Urinary bladder (tissue), 4 donors: ENCODE data around the gene CCDC97. TPM values are rescaled to one million over a fixed set of nuclear protein-coding genes. Genes with fewer than 3 reads are reported as not detected.
A peak's percentile ranks its signal among the peaks of the same experiment; 100 is the strongest.
"Not testable (repeated sequence)": the region's sequence is repeated elsewhere in the genome, so short reads cannot be mapped to it uniquely, and the experiment has no call there.

ENCODE experiments used
- DNase-seq: peaks from one replicate; pipeline ENCODE4 v3.0.0-alpha.2; 2015; ENCODE audit errors: extremely low spot score
- H3K27ac ChIP-seq: one replicate; pipeline ENCODE4 v1.5.1; 2013; ENCODE audit warnings: low read depth, mild to moderate bottlenecking, moderate library complexity
- H3K36me3 ChIP-seq: one replicate; pipeline ENCODE4 v1.6.1; 2013; ENCODE audit warnings: mild to moderate bottlenecking, moderate library complexity; ENCODE audit not compliant: insufficient read depth
- H3K4me1 ChIP-seq: one replicate; pipeline ENCODE4 v1.6.1; 2013; ENCODE audit warnings: mild to moderate bottlenecking, moderate library complexity; ENCODE audit not compliant: insufficient read depth
- H3K4me3 ChIP-seq: one replicate; pipeline ENCODE4 v1.5.1; 2013; ENCODE audit warnings: low read depth, low read length
- WGBS: extraction: QIAGEN DNeasy Blood & Tissue Kit; methylation state at CpG from one replicate; pipeline ENCODE4 v1.1.7; 2013; 5-methylcytosine and 5-hydroxymethylcytosine counted together
- polyA plus RNA-seq: library from polyadenylated mRNA; stranded (reverse); fragments of 200-250 nt; gene quantifications from one replicate; pipeline ENCODE4 v1.2.3, GENCODE V29; 2013
- total RNA-seq: library from RNA; depleted of rRNA; stranded (reverse); fragments of >200 nt; gene quantifications from one replicate; pipeline ENCODE4 v1.2.3, GENCODE V29; 2014
- donor health status: healthy with polysubstance abuse.
- donor health status: healthy.

Gene CCDC97
- total and polyA plus RNA-seq, 2 donors, result 7.2 to 18.0 TPM

DNA sequence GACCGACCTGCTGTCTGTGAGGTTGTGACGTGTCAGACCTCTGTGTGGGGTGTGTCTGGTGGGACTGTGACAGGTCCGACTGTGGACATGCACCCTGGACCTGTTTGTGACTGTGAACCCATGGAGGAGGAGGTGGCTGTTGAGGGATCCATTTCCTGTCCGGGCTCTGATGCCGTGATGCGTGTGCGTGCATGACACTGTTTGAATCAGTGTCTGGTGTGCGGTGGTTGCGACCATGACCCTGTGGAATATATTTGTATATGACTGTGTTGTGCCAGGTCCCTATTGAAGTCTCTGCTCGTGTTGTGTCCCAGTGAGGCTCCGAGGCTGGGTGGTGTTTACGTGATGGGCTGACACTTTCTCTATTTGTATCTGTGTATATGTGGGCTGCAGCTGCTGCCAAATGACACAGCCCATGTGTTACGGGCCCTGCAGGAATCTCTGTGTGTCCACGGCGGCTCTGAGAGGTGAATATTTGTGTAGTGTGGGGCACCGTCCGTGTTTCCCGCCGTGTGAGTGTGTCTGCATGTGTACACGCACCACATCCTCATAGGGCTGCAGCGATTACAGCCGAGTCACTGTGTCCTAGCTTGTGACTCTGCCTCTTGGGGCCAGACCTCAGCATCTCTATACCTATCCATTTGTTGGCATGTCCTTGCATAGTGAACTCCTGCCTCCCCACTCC lies 18.3 kb downstream of the CCDC97 start:
- Histone ChIP-seq H3K27ac (peak overlapping the region; percentile 66), H3K36me3 (no peaks in the 10 kb centered on the region), H3K4me3 (no peak overlapping the region), H3K4me1 (no peaks in the 10 kb centered on the region)
- WGBS, result 55% methylated on average over 22 of the region's 22 CpGs
- no peak for DNase-seq

DNA sequence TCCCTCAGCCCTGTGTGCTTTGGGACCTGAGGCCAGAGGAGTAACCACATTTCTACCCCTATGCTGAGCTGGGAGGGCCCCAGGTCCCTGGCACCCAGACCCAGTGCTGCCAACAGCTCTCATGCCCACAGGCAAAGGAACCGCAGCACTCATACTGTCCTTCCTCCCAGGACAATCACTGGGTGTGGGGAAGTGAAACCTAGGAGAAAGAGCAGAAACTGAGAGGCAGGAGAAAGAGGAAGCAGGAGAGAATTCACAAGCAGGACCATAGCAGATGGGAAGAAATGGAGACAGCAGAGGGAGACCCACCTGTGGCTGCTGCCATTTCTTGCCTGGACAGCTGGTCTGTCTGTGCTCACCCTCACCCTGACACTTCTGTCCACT lies 18.9 kb downstream of the CCDC97 start:
- WGBS, result 81% methylated on average over 1 of the region's 1 CpG
- Histone ChIP-seq H3K36me3 (no peaks in the 10 kb centered on the region), H3K4me1 (no peaks in the 10 kb centered on the region), H3K27ac (peak overlapping the region; percentile 25), H3K4me3 (no peak overlapping the region)
- no peak for DNase-seq

DNA sequence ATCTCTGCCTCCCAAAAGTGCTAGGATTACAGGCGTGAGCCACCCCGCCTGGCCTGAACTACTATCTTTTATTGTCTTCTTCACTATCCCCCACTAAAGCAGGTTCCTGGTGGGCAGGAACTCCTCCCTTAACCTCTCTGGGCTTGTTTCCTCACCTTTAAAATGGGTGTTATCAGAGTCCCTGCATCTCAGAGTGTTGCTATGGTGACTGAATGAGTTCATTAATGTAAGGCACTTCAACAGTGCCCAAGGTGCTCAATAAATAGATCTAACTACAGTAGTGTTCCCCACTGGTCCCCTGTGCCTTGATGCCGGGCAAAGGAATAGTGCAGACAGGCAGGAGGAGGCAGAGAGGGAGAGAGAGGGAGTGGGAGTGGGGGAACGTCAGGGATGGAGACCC lies 20.5 kb downstream of the CCDC97 start:
- Histone ChIP-seq H3K4me1 (no peaks in the 10 kb centered on the region), H3K36me3 (no peaks in the 10 kb centered on the region), H3K4me3 (no peak overlapping the region), H3K27ac (no peak overlapping the region)
- DNase-seq, result no peak
- 81% methylated on average over 4 of the region's 4 CpGs for WGBS

DNA sequence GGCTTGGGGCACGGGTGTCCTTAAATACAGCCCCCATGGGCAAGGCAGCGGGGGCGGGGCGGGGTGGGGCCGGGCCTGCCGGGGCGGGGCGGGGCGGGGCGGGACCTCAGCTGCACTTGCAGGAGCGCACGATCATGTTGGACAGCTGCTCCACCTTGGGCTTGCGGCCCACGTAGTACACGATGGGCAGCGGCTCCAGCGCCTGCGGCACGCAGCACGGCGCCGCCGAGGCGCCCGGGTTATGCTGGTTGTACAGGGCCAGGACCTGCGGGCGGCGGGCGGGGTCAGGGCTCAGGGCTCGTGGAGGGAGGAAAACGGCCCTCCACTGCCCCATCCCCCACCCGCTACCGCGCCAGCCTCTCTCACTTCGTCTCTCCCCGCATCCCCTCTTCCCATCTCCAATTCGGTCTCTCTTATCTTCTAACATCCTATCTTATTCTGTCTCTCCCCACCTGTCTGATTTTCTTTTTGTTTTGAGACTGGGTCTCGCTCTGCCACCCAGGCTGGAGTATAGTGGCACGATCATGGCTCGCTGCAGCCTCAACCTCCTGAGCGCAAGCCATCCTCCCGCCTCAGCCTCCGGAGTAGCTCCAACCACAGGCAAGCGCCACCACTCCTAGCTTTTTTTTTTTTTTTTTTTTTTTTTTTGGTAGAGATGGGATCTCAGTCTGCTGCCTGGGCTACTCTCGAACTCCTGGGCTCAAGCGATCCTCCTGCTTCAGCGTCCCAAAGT lies 21.1 kb downstream of the CCDC97 start:
- WGBS, result 77% methylated on average over 47 of the region's 47 CpGs
- H3K36me3 ChIP-seq, result no peaks in the 10 kb centered on the region
- H3K4me3 ChIP-seq, result no peak overlapping the region
- no peaks in the 10 kb centered on the region for H3K4me1 ChIP-seq
- no peak for DNase-seq
- H3K27ac ChIP-seq, result no peak overlapping the region

DNA sequence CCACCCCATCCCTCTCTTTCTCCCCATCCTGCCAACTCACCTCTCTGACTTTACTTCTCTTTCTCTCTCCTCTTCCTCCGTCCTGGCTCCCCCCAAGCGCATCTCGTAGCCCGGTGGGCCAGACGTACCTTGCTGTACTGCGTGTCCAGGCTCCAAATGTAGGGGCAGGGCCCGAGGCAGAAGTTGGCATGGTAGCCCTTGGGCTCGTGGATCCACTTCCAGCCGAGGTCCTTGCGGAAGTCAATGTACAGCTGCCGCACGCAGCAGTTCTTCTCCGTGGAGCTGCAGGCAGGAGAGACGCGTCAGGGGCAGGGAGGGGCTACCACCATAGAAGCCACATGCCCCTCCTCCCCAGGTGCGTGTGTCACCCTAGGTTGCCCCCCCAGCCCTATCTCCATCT lies 22.0 kb downstream of the CCDC97 start:
- H3K27ac ChIP-seq, result no peak overlapping the region
- WGBS, result 93% methylated on average over 16 of the region's 16 CpGs
- DNase-seq, result no peak
- no peaks in the 10 kb centered on the region for H3K36me3 ChIP-seq
- no peak overlapping the region for H3K4me3 ChIP-seq
- H3K4me1 ChIP-seq, result no peaks in the 10 kb centered on the region

DNA sequence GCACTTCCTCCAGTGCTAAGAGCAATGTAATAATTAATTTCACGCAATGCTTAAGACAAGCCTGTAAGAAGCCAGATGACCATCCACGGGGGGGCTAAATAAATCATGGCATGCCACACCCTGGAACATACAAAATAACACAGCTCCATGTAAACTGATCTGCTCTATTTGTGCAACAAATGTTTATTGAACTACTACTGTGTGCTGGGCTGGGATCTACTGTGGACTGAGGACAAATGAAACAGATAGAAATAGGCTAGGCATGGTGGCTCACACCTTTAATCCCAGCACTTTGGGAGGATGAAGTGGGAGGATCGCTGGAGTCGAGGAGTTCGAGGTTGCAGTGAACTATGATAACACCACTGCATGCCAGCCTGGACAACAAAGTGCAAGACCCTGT lies 22.5 kb downstream of the CCDC97 start:
- no peak overlapping the region for H3K27ac ChIP-seq
- 90% methylated on average over 5 of the region's 5 CpGs for WGBS
- no peak for DNase-seq
- no peak overlapping the region for H3K4me3 ChIP-seq
- H3K36me3 ChIP-seq, result no peaks in the 10 kb centered on the region
- no peaks in the 10 kb centered on the region for H3K4me1 ChIP-seq

DNA sequence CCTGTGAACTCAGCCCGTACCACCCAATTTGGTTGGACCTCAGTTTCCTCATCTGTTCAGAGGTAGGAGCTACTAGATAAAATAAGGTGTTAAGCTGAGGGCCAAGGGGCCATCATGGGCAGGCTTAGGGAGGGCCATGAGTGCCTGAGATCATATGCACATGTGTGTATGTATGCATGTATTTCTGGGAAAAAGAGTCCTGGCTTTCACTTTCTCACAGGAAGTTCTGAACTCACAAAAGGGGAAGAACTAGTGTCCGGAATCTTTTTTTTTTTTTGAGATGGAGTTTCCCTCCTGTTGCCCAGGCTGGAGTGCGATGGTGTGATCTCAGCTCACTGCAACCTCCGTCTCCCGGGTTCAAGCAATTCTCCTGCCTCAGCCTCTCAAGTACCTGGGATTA lies 24.8 kb downstream of the CCDC97 start:
- Histone ChIP-seq H3K27ac (no peak overlapping the region), H3K4me1 (no peaks in the 10 kb centered on the region), H3K36me3 (no peaks in the 10 kb centered on the region), H3K4me3 (no peak overlapping the region)
- DNase-seq, result no peak
- 83% methylated on average over 5 of the region's 5 CpGs for WGBS

DNA sequence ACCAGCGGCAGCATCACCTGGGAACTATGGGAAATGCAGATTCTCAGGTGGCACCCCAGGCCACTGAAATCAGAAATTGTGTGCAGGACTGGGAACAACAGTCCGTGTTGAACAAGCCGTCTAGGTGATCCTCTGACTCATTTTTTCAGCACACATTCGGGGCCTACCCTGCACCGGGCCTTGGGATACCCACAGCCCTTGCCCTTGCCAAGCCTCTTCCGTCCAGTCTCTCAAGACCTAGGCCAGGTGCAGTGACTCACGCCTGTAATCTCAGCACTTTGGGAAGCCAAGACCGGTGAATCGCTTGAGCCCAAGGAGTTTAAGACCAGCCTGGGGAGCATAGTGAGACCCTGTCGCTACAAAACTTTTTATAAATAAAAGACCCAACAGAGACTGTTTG lies 25.5 kb downstream of the CCDC97 start:
- no peak overlapping the region for H3K27ac ChIP-seq
- no peak overlapping the region for H3K4me3 ChIP-seq
- DNase-seq, result no peak
- 93% methylated on average over 10 of the region's 10 CpGs for WGBS
- no peaks in the 10 kb centered on the region for H3K4me1 ChIP-seq
- H3K36me3 ChIP-seq, result no peaks in the 10 kb centered on the region

DNA sequence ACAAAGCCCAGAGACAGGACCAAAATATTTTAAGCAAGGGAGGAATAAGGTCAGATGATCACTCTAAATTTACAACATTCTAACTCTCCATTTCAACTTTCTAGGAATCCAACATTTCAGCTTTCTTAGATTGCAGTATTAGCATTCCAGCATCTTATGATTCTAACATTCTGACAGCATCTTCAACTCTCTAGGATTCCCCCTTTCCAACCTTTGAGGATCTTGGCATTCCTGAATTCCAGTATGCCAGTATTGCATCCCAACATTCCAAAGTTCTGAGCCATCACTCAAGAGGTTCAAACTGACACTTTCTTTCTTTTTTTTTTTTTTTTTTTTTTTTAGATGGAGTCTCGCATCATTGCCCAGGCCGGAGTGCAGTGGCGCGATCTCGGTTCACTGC lies 30.0 kb downstream of the CCDC97 start:
- 98% methylated on average over 5 of the region's 5 CpGs for WGBS
- Histone ChIP-seq H3K4me3 (no peak overlapping the region), H3K27ac (no peak overlapping the region), H3K4me1 (no peaks in the 10 kb centered on the region), H3K36me3 (no peaks in the 10 kb centered on the region)
- DNase-seq, result no peak

DNA sequence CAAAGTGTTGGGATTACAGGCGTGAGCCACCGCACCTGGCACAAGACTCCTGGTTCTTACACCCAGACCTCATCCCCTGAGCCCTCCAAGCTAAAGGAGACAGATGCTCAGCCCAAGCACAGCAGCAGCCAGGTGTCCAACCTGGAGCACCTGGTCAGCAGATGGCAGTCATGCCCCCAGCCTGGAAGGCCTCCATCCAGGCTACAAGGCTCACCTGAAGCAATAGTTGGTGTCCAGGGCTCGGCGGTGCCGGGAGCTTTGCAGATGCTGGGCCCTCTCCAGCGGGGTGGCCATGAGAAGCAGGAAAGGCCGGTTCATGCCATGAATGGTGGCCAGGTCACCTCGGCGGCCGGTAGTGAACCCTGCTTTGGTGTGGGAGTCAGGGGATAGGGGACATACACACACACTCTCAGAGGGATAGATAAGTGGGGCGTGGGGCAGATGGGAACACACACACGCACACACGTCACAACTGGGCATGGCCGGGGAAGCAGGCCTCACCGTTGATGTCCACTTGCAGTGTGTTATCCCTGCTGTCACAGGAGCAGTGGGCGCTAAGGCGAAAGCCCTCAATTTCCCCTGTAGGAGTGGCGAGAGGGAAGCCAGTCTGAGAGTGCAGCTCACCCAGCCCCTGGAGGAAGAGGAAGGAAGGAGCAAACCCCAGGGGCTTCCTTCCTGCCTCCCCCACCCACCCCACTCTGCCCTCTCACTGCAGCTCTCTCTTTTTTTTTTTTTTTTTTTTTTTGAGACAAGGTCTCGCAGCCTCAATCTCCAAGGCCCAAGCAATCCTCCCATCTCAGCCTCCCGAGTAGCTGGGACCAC lies 31.9 kb downstream of the CCDC97 start:
- WGBS, result 87% methylated on average over 20 of the region's 20 CpGs
- Histone ChIP-seq H3K4me3 (no peak overlapping the region), H3K4me1 (no peaks in the 10 kb centered on the region), H3K27ac (no peak overlapping the region), H3K36me3 (no peaks in the 10 kb centered on the region)
- no peak for DNase-seq

DNA sequence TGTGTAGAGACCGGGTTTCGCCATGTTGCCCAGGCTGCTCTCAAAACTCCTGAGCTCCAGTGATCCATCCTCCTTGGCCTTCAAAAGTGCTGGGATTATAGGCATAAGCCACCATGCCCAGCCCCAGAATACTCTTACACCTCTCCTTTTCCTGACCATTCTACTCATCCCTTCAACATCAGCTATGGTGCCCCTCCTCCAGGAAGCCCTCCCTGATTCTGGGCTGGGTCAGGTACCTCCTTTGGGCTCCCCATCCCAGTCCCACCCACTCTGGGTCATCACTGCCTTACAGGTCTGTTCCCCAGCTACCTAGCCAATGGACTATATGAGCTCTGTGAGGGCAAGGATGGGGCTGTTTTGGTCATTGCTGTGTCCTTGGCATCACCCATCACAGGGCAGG lies 34.2 kb downstream of the CCDC97 start:
- no peak overlapping the region for H3K4me3 ChIP-seq
- 97% methylated on average over 2 of the region's 2 CpGs for WGBS
- no peak overlapping the region for H3K27ac ChIP-seq
- H3K36me3 ChIP-seq, result no peaks in the 10 kb centered on the region
- H3K4me1 ChIP-seq, result no peaks in the 10 kb centered on the region
- DNase-seq, result no peak

DNA sequence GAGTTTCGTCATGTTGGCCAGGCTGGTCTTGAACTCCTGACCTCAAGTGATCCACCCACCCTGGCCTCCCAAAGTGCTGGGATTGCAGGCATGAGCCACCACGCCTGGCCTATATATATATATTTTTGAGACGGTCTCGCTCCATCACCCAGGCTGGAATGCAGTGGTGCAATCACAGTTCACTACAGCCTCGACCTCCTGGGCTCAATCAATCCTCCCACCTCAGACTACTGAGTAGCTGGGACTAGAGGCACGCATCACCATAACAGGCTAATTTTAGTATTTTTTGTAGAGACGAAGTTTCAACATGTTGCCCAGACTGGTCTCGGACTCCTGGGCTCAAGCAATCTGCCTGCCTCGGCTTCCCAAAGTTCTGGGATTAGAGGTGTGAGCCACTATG lies 36.9 kb downstream of the CCDC97 start:
- H3K27ac ChIP-seq, H3K4me3 ChIP-seq, H3K4me1 ChIP-seq, DNase-seq, H3K36me3 ChIP-seq: not testable (repeated sequence)
- WGBS, result 95% methylated on average over 9 of the region's 9 CpGs

DNA sequence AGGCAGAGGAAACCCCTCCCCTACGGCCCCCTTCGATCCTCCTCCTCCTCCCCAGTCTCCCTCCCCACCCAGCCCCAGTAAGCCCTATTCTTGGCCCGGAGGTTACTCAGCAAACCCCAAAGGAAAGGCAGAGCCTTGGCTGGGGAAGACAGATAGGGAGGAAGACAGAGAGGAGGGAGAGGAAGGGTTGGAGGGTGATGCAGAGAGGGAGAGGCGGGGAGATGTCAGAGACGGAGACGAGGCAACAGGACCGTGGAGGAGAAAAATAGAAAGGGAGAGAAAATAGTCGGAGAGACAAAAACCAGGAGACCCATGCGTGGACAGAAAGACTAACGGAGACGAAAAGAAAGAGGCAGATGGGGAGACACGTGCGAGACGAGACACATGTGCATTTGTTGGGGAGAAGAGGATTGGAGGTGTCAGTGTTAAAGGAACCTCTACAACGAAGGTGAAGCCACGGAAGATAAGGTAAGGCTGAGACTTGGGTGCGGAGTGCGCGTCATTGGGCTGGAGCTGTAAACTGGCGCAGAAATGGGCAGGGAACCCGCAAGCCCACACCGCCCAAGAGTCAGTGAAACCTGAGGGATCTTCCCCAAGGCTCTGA lies 40.9 kb downstream of the CCDC97 start:
- H3K4me1 ChIP-seq, result peaks cover 3% of the 10 kb centered on the region
- WGBS, result 3% methylated on average over 22 of the region's 22 CpGs
- no peaks in the 10 kb centered on the region for H3K36me3 ChIP-seq

More for the DNA sequence above, 40.9 kb downstream of the CCDC97 start:
- Histone ChIP-seq H3K4me3 (peak overlapping the region; percentile 91), H3K27ac (no peak overlapping the region)
- DNase-seq, result no peak
